GM19193 (cell line): ENCODE data around the gene JTB.

Experiments
- POLR2A ChIP-seq: IDR thresholded peaks from 4 replicates; pipeline ENCODE4 v1.6.1; 2011; ENCODE audit not compliant: insufficient read depth, insufficient read length; ENCODE audit errors: extremely low read depth

The JTB gene

GRCh38 chr1:153985341-153985912 is 8.0 kb upstream of the JTB start:
- peak; percentile 37 for TF ChIP-seq POLR2A

- TF ChIP-seq POLR2A = no peak
Measured at GRCh38 chr1:153984123-153984894, 6.8 kb upstream of the JTB start.

GRCh38 chr1:153978274-153978909 is 918 bp upstream of the JTB start:
- no peak for TF ChIP-seq POLR2A

- no peak for TF ChIP-seq POLR2A
Measured at GRCh38 chr1:153976819-153977249, 640 bp downstream of the JTB start.

- TF ChIP-seq POLR2A = no peak
Measured at GRCh38 chr1:153973525-153973924, 3.9 kb downstream of the JTB start.

- TF ChIP-seq POLR2A = no peak
Measured at GRCh38 chr1:153973071-153973470, 4.4 kb downstream of the JTB start.

GRCh38 chr1:153970346-153970745 is 7.1 kb downstream of the JTB start:
- no peak for TF ChIP-seq POLR2A

GRCh38 chr1:153968972-153969371 is 8.5 kb downstream of the JTB start:
- TF ChIP-seq POLR2A = no peak

GRCh38 chr1:153968408-153968807 is 9.1 kb downstream of the JTB start:
- TF ChIP-seq POLR2A = no peak

- no peak for TF ChIP-seq POLR2A
Measured at GRCh38 chr1:153968000-153968363, 9.5 kb downstream of the JTB start.

GRCh38 chr1:153967107-153967999 is 10.1 kb downstream of the JTB start, which contains the start of gene CREB3L4:
Gene CREB3L4, plus strand, starts transcription at chr1:153967902. Its CDS starts 624 bp downstream, at chr1:153968526.
- TF ChIP-seq POLR2A = peak; percentile 78

- no peak for TF ChIP-seq POLR2A
Measured at GRCh38 chr1:153963850-153964331, 13.6 kb downstream of the JTB start.

- TF ChIP-seq POLR2A = peak; percentile 78
Measured at GRCh38 chr1:153963030-153963849, 14.2 kb downstream of the JTB start, which contains the start of gene SLC39A1. Gene SLC39A1, minus strand, starts transcription at chr1:153963537. Its CDS starts 822 bp downstream, at chr1:153962715.
